Measurements from ENCODE around the gene NFATC2. TPM values are rescaled to one million over a fixed set of nuclear protein-coding genes. Genes with fewer than 3 reads are reported as not detected.

NFATC2 gene
- total RNA-seq, 1 experiment from 2014 or later: 0.61 TPM

DNA sequence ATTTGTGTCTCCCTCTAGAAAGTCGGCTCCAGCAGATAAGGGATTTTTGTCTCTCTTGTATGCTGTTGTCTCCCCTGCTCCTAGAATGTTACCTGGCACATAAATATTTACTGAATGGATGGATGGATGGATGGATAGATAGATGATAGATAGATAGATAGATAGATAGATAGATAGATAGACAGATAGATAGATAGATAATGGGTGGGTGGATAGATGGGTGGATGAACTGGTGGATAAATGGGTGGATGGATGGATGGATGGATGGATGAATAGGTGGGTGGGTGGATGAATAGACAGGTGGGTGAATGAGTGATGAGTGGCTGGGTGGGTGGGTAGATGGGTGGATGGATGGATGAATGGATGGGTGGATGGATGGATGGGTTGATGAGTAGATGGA is 185.0 kb downstream of the NFATC2 start:
- no peak for DNase-seq
- Histone ChIP-seq H4K8ac (replicated peaks; ENCODE audit: insufficient read length, low read depth, low read length) (no peak overlapping the region), H2BK5ac (ENCODE audit: insufficient read length, low read length) (no peak overlapping the region), H3K79me2 (ENCODE audit: insufficient read depth, low read length) (no peaks in the 10 kb centered on the region), H4K20me1 (ENCODE audit: control insufficient read depth, insufficient read depth, insufficient read length) (no peaks in the 10 kb centered on the region), H2BK120ac (ENCODE audit: low read depth, low read length, poor library complexity, severe bottlenecking) (no peak overlapping the region), H3K56ac (ENCODE audit: insufficient read length, low read depth, low read length) (no peak overlapping the region), H3K18ac (ENCODE audit: insufficient read length, low read depth, low read length) (no peak overlapping the region), H3K9me3 (ENCODE audit: control insufficient read depth, low read depth, low read length) (no peaks in the 10 kb centered on the region), H2AFZ (ENCODE audit: low read length) (no peak overlapping the region), H3K4ac (ENCODE audit: low read depth, low read length) (no peak overlapping the region), H2BK20ac (ENCODE audit: low read depth, low read length, poor library complexity, severe bottlenecking) (no peak overlapping the region), H4K5ac (ENCODE audit: insufficient read length, low read depth, low read length) (no peak overlapping the region), H3K27ac (ENCODE audit: insufficient read length, low read depth, low read length) (no peak overlapping the region), H3K4me1 (ENCODE audit: insufficient read depth, low read length) (no peaks in the 10 kb centered on the region), H2BK12ac (ENCODE audit: insufficient read length, low read depth, low read length) (no peak overlapping the region), H3K79me1 (ENCODE audit: insufficient read depth, low read depth, low read length, poor library complexity, severe bottlenecking) (no peaks in the 10 kb centered on the region), H2AK5ac (ENCODE audit: insufficient read length, low read length) (no peak overlapping the region), H3K14ac (ENCODE audit: insufficient read depth, low read length) (no peak overlapping the region), H2BK15ac (ENCODE audit: low read depth, low read length) (no peak overlapping the region), H3K27me3 (ENCODE audit: insufficient read depth, low read length) (no peaks in the 10 kb centered on the region), H3T11ph (ENCODE audit: low read length) (no peak overlapping the region), H3K23me2 (ENCODE audit: insufficient read length, low read depth, low read length, poor library complexity, severe bottlenecking) (no peaks in the 10 kb centered on the region), H3K23ac (ENCODE audit: insufficient read length, low read depth, low read length) (no peak overlapping the region), H3K4me2 (ENCODE audit: insufficient read depth, insufficient read length, low read length) (no peak overlapping the region), H4K91ac (ENCODE audit: insufficient read length, low read depth, low read length) (no peak overlapping the region), H3K9ac (ENCODE audit: extremely low read depth, insufficient read length, low read length) (no peak overlapping the region)
- WGBS (ENCODE audit: extremely low coverage, insufficient read length, low lambda C conversion rate): no CpG with 5 or more reads among the region's 1 CpG
- no peak for TF ChIP-seq CTCF (conservative IDR thresholded peaks at IDR 0.05)
- Mint-ChIP-seq H3K4me3 (no peak overlapping the region), H3K9me3 (peaks cover 0 to under 1% of the 10 kb centered on the region in 2 experiments; a peak in 3 of 5 replicates), H3K4me1 (no peaks in the 10 kb centered on the region), H3K27ac (no peak overlapping the region), H3K36me3 (ENCODE audit: insufficient read depth in 1 of 3, low read depth in 3 of 3) (no peaks in the 10 kb centered on the region; a peak in 1 of 7 replicates), H3K27me3 (ENCODE audit: low read depth) (peaks cover 5% of the 10 kb centered on the region; the same call in 1 of the 2 replicates)
